SK-N-SH treated with all-trans-retinoic acid at 6 μM for 48 hours (cell line): ENCODE data around the gene SIL1.

Experiments used
- ARNTL ChIP-seq: fragments of 450-650 bp; formaldehyde crosslinking; IDR thresholded peaks from 2 replicates; pipeline ENCODE4 v1.5.0; 2020; ENCODE audit warnings: low read depth, mild to moderate bottlenecking, moderate library complexity, borderline replicate concordance
- BACH2 ChIP-seq: fragments of 250-450 bp; sonication (Bioruptor Pico); IDR thresholded peaks from 2 replicates; pipeline ENCODE4 v1.9.0; 2021; ENCODE audit warnings: mild to moderate bottlenecking, borderline replicate concordance
- ESRRG ChIP-seq: fragments of 250-450 bp; sonication (Bioruptor Pico); IDR thresholded peaks from 2 replicates; pipeline ENCODE4 v1.6.1; 2021; ENCODE audit warnings: mild to moderate bottlenecking
- OSR1 ChIP-seq: fragments of 250-450 bp; sonication (Bioruptor Pico); IDR thresholded peaks from 2 replicates; pipeline ENCODE4 v1.8.0; 2022; ENCODE audit warnings: moderate library complexity, mild to moderate bottlenecking, inconsistent platforms
- TSHZ2 ChIP-seq: fragments of 250-450 bp; sonication (Bioruptor Pico); IDR thresholded peaks from 2 replicates; pipeline ENCODE4 v1.5.0; 2020; ENCODE audit warnings: mild to moderate bottlenecking, moderate library complexity
- ZC3H10 ChIP-seq: fragments of 250-450 bp; sonication (Bioruptor Pico); IDR thresholded peaks from 2 replicates; pipeline ENCODE4 v1.5.1; 2021; ENCODE audit warnings: mild to moderate bottlenecking, moderate library complexity
- ZNF565 ChIP-seq: fragments of 450-650 bp; formaldehyde crosslinking; conservative IDR thresholded peaks from 2 replicates; pipeline ENCODE4 v1.5.0; 2020; ENCODE audit warnings: low read depth, mild to moderate bottlenecking, moderate library complexity
- TF ChIP-seq, protein P1 (sequence below): fragments of 250-450 bp; sonication (Bioruptor Pico); IDR thresholded peaks from 2 replicates; pipeline ENCODE4 v1.8.0; 2020; ENCODE audit warnings: mild to moderate bottlenecking, moderate library complexity, borderline replicate concordance
- TF ChIP-seq, protein P2 (sequence below): fragments of 250-450 bp; sonication (Bioruptor Pico); IDR thresholded peaks from 2 replicates; pipeline ENCODE4 v1.5.1; 2020; ENCODE audit warnings: low read depth, mild to moderate bottlenecking, moderate library complexity

GRCh38 chr5:139186261-139186660 lies 11.9 kb downstream of the SIL1 start:
- no peak for TF ChIP-seq ZNF565 (CRISPR knock-in tag)
- TF ChIP-seq TSHZ2 (CRISPR knock-in tag) = no peak
- TF ChIP-seq OSR1 (CRISPR knock-in tag) = no peak
- TF ChIP-seq, protein P1, sequence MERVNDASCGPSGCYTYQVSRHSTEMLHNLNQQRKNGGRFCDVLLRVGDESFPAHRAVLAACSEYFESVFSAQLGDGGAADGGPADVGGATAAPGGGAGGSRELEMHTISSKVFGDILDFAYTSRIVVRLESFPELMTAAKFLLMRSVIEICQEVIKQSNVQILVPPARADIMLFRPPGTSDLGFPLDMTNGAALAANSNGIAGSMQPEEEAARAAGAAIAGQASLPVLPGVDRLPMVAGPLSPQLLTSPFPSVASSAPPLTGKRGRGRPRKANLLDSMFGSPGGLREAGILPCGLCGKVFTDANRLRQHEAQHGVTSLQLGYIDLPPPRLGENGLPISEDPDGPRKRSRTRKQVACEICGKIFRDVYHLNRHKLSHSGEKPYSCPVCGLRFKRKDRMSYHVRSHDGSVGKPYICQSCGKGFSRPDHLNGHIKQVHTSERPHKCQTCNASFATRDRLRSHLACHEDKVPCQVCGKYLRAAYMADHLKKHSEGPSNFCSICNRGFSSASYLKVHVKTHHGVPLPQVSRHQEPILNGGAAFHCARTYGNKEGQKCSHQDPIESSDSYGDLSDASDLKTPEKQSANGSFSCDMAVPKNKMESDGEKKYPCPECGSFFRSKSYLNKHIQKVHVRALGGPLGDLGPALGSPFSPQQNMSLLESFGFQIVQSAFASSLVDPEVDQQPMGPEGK (CRISPR knock-in tag) = no peak
- TF ChIP-seq ARNTL (CRISPR knock-in tag) = no peak
- no peak for TF ChIP-seq BACH2 (CRISPR knock-in tag)
- TF ChIP-seq, protein P2, sequence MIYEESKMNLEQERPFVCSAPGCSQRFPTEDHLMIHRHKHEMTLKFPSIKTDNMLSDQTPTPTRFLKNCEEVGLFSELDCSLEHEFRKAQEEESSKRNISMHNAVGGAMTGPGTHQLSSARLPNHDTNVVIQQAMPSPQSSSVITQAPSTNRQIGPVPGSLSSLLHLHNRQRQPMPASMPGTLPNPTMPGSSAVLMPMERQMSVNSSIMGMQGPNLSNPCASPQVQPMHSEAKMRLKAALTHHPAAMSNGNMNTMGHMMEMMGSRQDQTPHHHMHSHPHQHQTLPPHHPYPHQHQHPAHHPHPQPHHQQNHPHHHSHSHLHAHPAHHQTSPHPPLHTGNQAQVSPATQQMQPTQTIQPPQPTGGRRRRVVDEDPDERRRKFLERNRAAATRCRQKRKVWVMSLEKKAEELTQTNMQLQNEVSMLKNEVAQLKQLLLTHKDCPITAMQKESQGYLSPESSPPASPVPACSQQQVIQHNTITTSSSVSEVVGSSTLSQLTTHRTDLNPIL (CRISPR knock-in tag) = no peak
- no peak for TF ChIP-seq ZC3H10 (CRISPR knock-in tag)
- TF ChIP-seq ESRRG (CRISPR knock-in tag) = no peak
